Activated CD8-positive, alpha-beta memory T cell treated with anti-CD3 and anti-CD28 coated beads for 36 hours (primary cell): ENCODE measurements around the gene MASP1. TPM values are rescaled to one million over a fixed set of nuclear protein-coding genes. Genes with fewer than 3 reads are reported as not detected.

ENCODE experiments used
- CTCF ChIA-PET: fragments of 350-600 bp; sonication (Branson Sonifier 250); formaldehyde crosslinking; loops from one replicate; lab custom pipeline; 2021; ENCODE audit warnings: antibody characterized with exemption; lab: Charles Lee
- POLR2A ChIA-PET: fragments of 350-600 bp; sonication (Branson Sonifier 250); formaldehyde crosslinking; loops from one replicate; lab custom pipeline; 2021; ENCODE audit warnings: antibody characterized with exemption; lab: Charles Lee
- total RNA-seq, 2 experiments: library from RNA; stranded (reverse); gene quantifications; one replicate each; pipeline ENCODE4 v1.2.3, GENCODE V29; 2021

MASP1 gene
- total RNA-seq, 2 experiments from 2014 or later = not detected

GRCh38 chr3:187274977-187275338 is 16.6 kb downstream of the MASP1 start:
- ChIA-PET POLR2A (no interaction called here), CTCF (no interaction called here)

GRCh38 chr3:187274315-187274976 is 17.1 kb downstream of the MASP1 start:
- POLR2A ChIA-PET = no interaction called here
- CTCF ChIA-PET = no interaction called here

- CTCF ChIA-PET = no interaction called here
- POLR2A ChIA-PET = no interaction called here
Observed at GRCh38 chr3:187271582-187271981, 20.0 kb downstream of the MASP1 start.

GRCh38 chr3:187269486-187269885 is 22.1 kb downstream of the MASP1 start:
- CTCF ChIA-PET = no interaction called here
- POLR2A ChIA-PET = no interaction called here

- ChIA-PET POLR2A (no interaction called here), CTCF (no interaction called here)
Observed at GRCh38 chr3:187267306-187267705, 24.2 kb downstream of the MASP1 start.

GRCh38 chr3:187266691-187267090 is 24.8 kb downstream of the MASP1 start:
- POLR2A ChIA-PET = no interaction called here
- CTCF ChIA-PET = no interaction called here

GRCh38 chr3:187265461-187265955 is 26.0 kb downstream of the MASP1 start:
- ChIA-PET CTCF (no interaction called here), POLR2A (no interaction called here)

- ChIA-PET POLR2A (no interaction called here), CTCF (no interaction called here)
Observed at GRCh38 chr3:187264911-187265310, 26.6 kb downstream of the MASP1 start.

GRCh38 chr3:187264021-187264420 is 27.5 kb downstream of the MASP1 start:
- ChIA-PET POLR2A (no interaction called here), CTCF (no interaction called here)

GRCh38 chr3:187263270-187263669 is 28.3 kb downstream of the MASP1 start:
- ChIA-PET CTCF (no interaction called here), POLR2A (no interaction called here)

- ChIA-PET CTCF (no interaction called here), POLR2A (no interaction called here)
Observed at GRCh38 chr3:187262360-187262759, 29.2 kb downstream of the MASP1 start.

GRCh38 chr3:187261541-187261969 is 30.0 kb downstream of the MASP1 start:
- ChIA-PET POLR2A (no interaction called here), CTCF (interaction anchor here (0.6 kb wide), 1 partner anchor 58 kb away, joined by 4 read pairs; no protein-coding TSS in a partner anchor)

GRCh38 chr3:187259171-187259570 is 32.4 kb downstream of the MASP1 start:
- ChIA-PET CTCF (no interaction called here), POLR2A (no interaction called here)

GRCh38 chr3:187257992-187258692 is 33.4 kb downstream of the MASP1 start:
- CTCF ChIA-PET = no interaction called here

GRCh38 chr3:187257471-187257870 is 34.1 kb downstream of the MASP1 start:
- CTCF ChIA-PET = interaction anchor here (0.5 kb wide), 1 partner anchor 1675 kb away, joined by 3 read pairs; no protein-coding TSS in a partner anchor
- POLR2A ChIA-PET = no interaction called here

More at GRCh38 chr3:187257992-187258692, 33.4 kb downstream of the MASP1 start:
- POLR2A ChIA-PET = no interaction called here

GRCh38 chr3:187256051-187256616 is 35.4 kb downstream of the MASP1 start:
- ChIA-PET POLR2A (no interaction called here), CTCF (no interaction called here)

- CTCF ChIA-PET = interaction anchor here (0.7 kb wide), 1 partner anchor 35 kb away, joined by 3 read pairs; no protein-coding TSS in a partner anchor
- POLR2A ChIA-PET = no interaction called here
Observed at GRCh38 chr3:187255314-187255713, 36.2 kb downstream of the MASP1 start.

- CTCF ChIA-PET = no interaction called here
- POLR2A ChIA-PET = no interaction called here
Observed at GRCh38 chr3:187252311-187252710, 39.2 kb downstream of the MASP1 start.

- ChIA-PET CTCF (no interaction called here), POLR2A (no interaction called here)
Observed at GRCh38 chr3:187251599-187251998, 39.9 kb downstream of the MASP1 start.

GRCh38 chr3:187247398-187247797 is 44.1 kb downstream of the MASP1 start:
- POLR2A ChIA-PET = no interaction called here
- CTCF ChIA-PET = no interaction called here
